Measurements from ENCODE around the gene MSI2.

DNA sequence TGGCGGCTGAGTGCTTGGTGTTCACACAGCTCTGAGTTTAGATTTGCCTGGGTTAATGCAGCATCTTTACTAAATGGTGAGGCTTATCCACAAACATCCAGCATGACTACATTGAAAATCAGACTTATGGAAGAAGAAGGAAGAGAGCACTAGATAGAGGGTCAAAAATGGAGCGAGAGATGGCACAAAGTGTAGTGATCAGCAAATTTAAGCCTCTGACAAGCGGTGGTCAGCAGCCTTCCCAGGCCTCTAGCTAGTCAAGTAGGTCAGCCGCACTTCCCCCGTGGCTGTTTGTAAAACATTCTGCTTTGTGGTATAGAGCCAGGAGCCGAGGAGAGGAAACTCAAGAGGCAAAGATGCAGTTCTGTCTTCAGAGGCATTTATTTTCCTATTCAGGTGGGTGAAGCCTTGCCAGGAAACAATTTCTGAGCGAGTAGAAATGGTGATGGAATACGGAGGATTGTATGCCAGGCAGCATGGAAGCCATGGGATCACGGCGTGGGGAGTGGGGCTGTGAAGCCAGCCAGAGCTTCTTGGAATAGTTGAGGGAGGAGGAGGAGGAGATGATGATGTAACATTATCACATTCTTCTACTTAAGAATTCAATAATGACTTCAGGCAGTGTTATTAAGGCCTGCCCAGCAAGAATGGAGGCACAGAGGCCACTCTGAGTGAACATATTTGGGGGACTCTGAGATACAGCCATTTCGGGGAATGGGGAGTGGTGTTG is 118.9 kb downstream of the MSI2 start:
- TF ChIP-seq POLR2A (IDR thresholded peaks at IDR 0.05) (no peak), POLR2AphosphoS5 (IDR thresholded peaks at IDR 0.05) (no peak), CTCF (IDR thresholded peaks at IDR 0.05) (no peak)
